Activated T-helper 1 cell treated with anti-CD3 and anti-CD28 coated beads, Interleukin-12 subunit alpha, Interleukin-12 subunit beta, Interleukin-2, Interleukin-4 antibody, amounts not matched to agents 30 ng/mL and 10 ng/mL and 1 ng/mL, durations not matched to agents 14 hours and 24 hours and 36 hours (primary cell): ENCODE measurements around the gene SEC14L6. TPM values are rescaled to one million over a fixed set of nuclear protein-coding genes. Genes with fewer than 3 reads are reported as not detected.

ENCODE experiments used
- DNase-seq: peaks from one replicate; pipeline ENCODE4 v3.0.0; 2021; ENCODE audit warnings: low spot score
- H3K27ac Mint-ChIP-seq: one replicate; pipeline ENCODE4 v1.8.0; 2021; ENCODE audit warnings: mild to moderate bottlenecking, mixed read lengths
- H3K27me3 Mint-ChIP-seq: one replicate; pipeline ENCODE4 v1.8.0; 2022; ENCODE audit warnings: mild to moderate bottlenecking, moderate library complexity, mixed read lengths; ENCODE audit not compliant: insufficient read depth
- H3K36me3 Mint-ChIP-seq: one replicate; pipeline ENCODE4 v1.8.0; 2021; ENCODE audit warnings: low read depth, mixed read lengths
- H3K4me1 Mint-ChIP-seq: one replicate; pipeline ENCODE4 v1.8.0; 2021; ENCODE audit warnings: low read depth, mixed read lengths
- H3K4me3 Mint-ChIP-seq: one replicate; pipeline ENCODE4 v1.8.0; 2021; ENCODE audit warnings: mild to moderate bottlenecking, moderate library complexity, mixed read lengths
- H3K9me3 Mint-ChIP-seq: one replicate; pipeline ENCODE4 v1.8.0; 2021; ENCODE audit warnings: mixed read lengths
- intact Hi-C: fragments of 100-400 bp; cut with micrococcal nuclease; formaldehyde crosslinking; loops from one replicate; pipeline ENCODE4 v1.15.1; 2024
- total RNA-seq: library from RNA; stranded (reverse); gene quantifications from 2 replicates; pipeline ENCODE4 v1.2.3, GENCODE V29; 2022

Gene SEC14L6
- total RNA-seq, 1 donor from 2014 or later, result not detected

DNA sequence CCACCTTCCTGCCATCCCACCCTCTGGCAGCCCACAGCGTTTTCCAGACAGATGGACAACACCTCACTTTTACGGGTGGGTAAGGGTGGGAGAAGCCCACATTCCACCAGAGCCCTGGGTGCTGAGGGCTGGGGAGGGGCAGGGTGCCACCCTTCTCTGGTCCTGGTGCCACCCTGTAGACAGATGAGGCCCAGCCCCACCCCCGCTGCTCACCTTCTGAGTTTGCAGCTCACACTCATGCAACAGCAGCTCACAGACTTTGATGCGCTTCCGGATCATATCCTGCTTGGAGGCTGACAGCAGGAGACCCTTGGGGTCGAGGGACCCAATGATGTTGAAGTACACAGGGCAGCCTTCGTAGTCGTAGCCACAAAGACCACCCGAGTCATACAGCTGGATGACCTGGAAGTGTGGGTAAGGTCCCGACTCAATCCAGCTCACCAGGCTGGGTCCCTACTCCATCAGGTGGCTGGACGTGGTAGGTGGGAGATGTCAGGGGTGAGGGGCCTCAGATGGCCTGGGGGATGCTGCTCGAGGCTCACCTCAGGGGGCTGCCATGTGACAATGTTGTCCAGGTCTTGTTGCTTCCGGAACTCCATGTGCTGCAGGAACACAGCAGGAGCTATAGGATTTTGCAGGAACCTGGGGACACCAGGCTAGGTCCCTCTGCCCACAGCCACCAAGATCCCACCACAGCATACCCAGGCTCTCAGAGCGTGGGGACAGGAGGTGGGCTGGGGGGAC is 51.3 kb downstream of the SEC14L6 start:
- Mint-ChIP-seq H3K4me1 (no peaks in the 10 kb centered on the region), H3K27me3 (peaks cover 13% of the 10 kb centered on the region), H3K27ac (no peak overlapping the region), H3K36me3 (no peaks in the 10 kb centered on the region), H3K4me3 (no peak overlapping the region), H3K9me3 (no peaks in the 10 kb centered on the region)
- DNase-seq, result no peak
- intact Hi-C loops, result no loop called here

DNA sequence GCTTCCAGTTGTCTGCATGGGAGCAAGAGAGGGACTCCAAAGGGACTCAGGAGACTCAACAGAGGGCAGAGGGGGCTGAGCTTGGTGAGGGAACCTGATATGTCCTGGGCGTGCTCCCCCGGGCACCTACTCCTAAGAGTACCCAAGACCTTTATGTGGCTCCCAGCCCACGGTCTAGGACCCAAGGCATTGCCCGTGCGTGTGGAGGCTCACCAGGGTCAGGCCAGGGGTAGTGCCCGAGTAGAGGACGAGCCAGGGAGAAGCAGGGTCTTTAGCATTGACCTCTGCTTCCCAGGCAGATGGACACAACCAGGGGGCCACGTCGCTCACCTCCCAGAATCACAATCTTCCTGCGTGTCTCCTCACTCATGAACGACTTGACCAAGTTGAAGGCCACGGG is 54.4 kb downstream of the SEC14L6 start:
- intact Hi-C loops, result no loop called here
- Mint-ChIP-seq H3K36me3 (no peaks in the 10 kb centered on the region), H3K4me3 (no peak overlapping the region), H3K4me1 (no peaks in the 10 kb centered on the region), H3K9me3 (no peaks in the 10 kb centered on the region), H3K27ac (no peak overlapping the region), H3K27me3 (peaks cover 6% of the 10 kb centered on the region)
- no peak for DNase-seq

DNA sequence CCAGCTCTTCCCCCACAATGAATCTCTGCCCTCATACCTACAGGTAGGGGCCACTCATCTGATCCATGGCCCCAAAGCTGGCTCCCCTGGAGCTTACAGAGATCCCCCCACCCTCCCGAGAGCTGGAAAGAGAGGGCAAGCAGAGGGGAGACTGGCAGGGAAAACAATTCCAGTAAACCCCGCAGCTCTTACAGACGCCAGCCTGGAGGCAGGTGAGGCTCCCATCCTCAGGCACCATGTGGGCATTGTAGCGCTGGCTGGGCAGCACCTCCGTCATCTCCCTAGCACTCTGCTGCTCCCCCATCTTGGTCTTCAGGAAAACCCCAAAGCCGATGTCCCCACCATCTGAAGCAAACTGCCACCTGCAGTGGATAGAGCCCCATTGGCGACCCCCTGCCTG is 55.2 kb downstream of the SEC14L6 start:
- H3K4me3 Mint-ChIP-seq, result no peak overlapping the region
- no peaks in the 10 kb centered on the region for H3K36me3 Mint-ChIP-seq
- DNase-seq, result no peak
- intact Hi-C loops, result no loop called here
- H3K27me3 Mint-ChIP-seq, result peaks cover 6% of the 10 kb centered on the region
- H3K9me3 Mint-ChIP-seq, result no peaks in the 10 kb centered on the region
- H3K27ac Mint-ChIP-seq, result no peak overlapping the region
- H3K4me1 Mint-ChIP-seq, result no peaks in the 10 kb centered on the region

DNA sequence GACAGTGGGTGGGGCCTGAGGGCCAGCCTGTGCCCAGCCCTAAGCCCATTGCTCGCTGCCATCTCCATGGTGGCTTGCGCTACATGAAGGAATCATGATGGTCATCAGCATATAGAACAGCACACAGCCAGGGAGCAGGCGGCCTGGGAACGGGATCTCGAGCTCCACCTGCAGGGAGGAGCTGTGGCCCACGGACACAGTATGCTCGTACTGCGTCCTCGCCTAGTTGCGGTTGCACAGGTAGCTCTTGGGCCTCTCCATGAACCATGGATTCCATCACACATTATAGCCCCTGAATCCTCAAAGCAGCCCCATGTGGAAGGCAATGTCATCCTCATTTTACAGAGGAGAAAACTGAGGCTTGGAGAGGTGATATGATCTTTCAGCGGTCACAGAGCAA is 56.1 kb downstream of the SEC14L6 start:
- Mint-ChIP-seq H3K4me3 (no peak overlapping the region), H3K9me3 (no peaks in the 10 kb centered on the region), H3K27ac (no peak overlapping the region), H3K27me3 (peaks cover 6% of the 10 kb centered on the region), H3K36me3 (no peaks in the 10 kb centered on the region), H3K4me1 (no peaks in the 10 kb centered on the region)
- intact Hi-C loops, result no loop called here
- DNase-seq, result no peak

DNA sequence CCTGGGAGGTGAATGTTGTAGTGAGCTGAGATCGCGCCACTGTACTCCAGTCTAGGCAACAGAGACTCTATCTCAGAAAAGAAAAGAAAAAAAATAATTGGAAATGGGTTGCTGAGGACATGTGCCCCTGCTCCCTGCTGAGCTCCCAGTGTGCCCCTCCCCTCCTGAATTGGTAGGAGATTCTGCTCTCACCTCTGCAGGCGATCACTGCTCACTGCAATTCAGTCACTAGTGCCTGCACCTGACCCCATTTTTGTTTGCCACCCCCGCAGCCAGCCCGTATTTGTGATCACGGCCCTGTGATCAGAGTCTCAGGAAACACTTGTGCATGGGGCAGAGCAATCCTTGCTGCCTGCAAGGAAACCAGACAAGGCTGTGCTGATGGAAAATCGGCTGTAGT is 58.4 kb downstream of the SEC14L6 start:
- H3K27me3 Mint-ChIP-seq, result peaks cover under 1% of the 10 kb centered on the region
- H3K27ac Mint-ChIP-seq, result no peak overlapping the region
- H3K36me3 Mint-ChIP-seq, result no peaks in the 10 kb centered on the region
- no peaks in the 10 kb centered on the region for H3K4me1 Mint-ChIP-seq
- H3K4me3 Mint-ChIP-seq, result no peak overlapping the region
- H3K9me3 Mint-ChIP-seq, result no peaks in the 10 kb centered on the region
- DNase-seq, result no peak
- intact Hi-C loops, result no loop called here

DNA sequence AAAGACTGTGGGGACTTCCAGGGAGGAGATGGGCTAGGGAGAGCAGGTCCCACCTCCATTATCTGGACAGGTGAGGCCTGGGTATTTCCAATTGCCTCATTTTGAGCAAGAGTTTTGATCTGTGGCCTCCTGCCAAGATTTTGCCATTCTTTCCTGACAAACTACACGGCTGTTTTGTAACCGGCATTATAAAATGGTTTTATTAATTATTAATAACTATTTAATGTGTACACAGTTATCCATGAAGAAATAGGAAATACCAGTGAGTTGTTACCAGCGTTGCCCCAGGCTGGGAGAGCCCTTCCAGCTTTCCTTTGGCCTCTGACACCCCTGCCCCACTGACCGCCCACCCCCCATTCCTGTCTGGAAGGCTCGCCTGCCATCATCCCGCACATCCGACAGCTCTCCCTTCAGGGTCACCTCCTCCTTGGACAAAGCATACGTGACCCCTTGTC is 59.9 kb downstream of the SEC14L6 start:
- intact Hi-C loops, result no loop called here
- H3K27me3 Mint-ChIP-seq, result peaks cover 2% of the 10 kb centered on the region
- no peaks in the 10 kb centered on the region for H3K36me3 Mint-ChIP-seq
- DNase-seq, result no peak
- H3K27ac Mint-ChIP-seq, result no peak overlapping the region
- no peak overlapping the region for H3K4me3 Mint-ChIP-seq
- no peaks in the 10 kb centered on the region for H3K4me1 Mint-ChIP-seq
- H3K9me3 Mint-ChIP-seq, result no peaks in the 10 kb centered on the region

DNA sequence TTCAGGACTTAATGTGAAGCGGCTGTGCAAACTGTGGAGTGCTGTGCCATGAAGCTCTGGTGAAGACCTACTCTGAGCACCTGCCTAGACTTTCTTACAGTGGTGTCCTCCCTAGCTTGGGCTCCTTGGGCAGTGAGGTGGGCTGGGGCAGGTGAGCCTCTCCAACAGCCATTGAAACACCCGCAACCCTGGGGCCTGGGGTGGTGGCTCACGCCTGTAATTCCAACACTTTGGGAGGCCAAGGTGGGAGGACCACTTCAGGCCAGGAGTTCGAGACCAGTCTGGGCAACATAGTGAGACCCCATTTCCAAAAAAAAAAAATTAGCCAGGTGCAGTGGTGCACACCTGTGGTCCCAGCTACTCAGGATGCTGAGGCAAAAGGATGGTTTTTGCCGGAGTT is 60.4 kb downstream of the SEC14L6 start:
- H3K27ac Mint-ChIP-seq, result no peak overlapping the region
- H3K36me3 Mint-ChIP-seq, result no peaks in the 10 kb centered on the region
- intact Hi-C loops, result no loop called here
- no peaks in the 10 kb centered on the region for H3K4me1 Mint-ChIP-seq
- H3K27me3 Mint-ChIP-seq, result peaks cover 4% of the 10 kb centered on the region
- DNase-seq, result no peak
- no peaks in the 10 kb centered on the region for H3K9me3 Mint-ChIP-seq
- no peak overlapping the region for H3K4me3 Mint-ChIP-seq

DNA sequence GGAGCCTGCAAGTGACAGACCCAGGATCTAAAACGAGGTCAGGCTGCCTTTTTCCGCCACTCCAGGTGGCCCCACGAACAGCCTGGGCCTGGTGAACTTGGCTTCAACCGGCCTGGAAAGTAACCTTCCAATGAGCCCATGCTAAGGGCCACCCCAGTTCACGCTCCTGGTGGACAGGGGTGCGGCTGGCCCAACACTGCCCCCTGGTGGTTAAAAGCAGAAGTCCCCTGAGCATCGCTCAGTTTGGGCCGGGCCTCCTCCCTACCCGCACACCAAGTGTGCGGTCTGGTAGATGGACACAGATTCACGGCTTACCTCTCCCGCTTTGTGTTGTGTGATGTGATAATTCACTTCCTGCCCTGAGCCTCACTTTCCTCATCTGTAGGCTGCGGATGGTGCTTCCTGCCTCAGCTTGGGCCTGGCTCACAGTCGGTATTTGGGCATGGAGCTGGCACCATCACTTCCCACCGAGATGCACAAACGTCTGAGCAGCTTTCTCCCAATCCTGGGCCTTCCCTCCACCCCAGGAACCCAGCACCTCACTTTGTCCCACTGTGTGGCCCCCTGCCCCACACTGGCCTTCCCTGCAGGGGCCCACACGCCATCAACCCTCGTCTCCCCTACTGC is 61.1 kb downstream of the SEC14L6 start:
- Mint-ChIP-seq H3K4me1 (no peaks in the 10 kb centered on the region), H3K4me3 (no peak overlapping the region), H3K27me3 (peaks cover 4% of the 10 kb centered on the region), H3K36me3 (no peaks in the 10 kb centered on the region), H3K27ac (no peak overlapping the region), H3K9me3 (no peaks in the 10 kb centered on the region)
- DNase-seq, result peak; percentile 70
- intact Hi-C loops, result loop anchor here (1.0 to 2.0 kb wide), 7 partner anchors 31 to 196 kb away; partner anchors contain the start of genes CASTOR1, RNF215 and SF3A1

DNA sequence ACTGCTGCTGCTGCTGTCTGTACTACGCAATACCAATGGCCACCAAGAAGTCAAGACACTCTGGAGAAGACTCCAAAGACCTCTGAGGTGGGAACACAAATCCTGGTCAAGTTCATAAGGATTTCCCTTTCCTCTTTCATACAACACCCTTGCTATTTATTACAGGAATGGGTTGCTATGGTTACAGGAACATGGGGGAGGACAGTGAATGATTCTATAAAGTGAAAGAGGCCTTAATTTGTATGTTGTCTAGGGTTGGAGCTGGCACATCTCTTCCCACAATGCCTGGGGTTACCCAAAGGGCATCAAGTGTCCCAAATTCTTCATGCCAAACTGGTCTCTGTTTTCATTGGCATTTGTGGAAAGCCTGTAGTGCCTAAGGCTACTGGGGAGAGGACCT is 63.4 kb downstream of the SEC14L6 start:
- Mint-ChIP-seq H3K27ac (no peak overlapping the region), H3K4me1 (no peaks in the 10 kb centered on the region), H3K36me3 (no peaks in the 10 kb centered on the region), H3K27me3 (peaks cover 4% of the 10 kb centered on the region), H3K4me3 (no peak overlapping the region), H3K9me3 (no peaks in the 10 kb centered on the region)
- intact Hi-C loops, result no loop called here
- DNase-seq, result no peak

DNA sequence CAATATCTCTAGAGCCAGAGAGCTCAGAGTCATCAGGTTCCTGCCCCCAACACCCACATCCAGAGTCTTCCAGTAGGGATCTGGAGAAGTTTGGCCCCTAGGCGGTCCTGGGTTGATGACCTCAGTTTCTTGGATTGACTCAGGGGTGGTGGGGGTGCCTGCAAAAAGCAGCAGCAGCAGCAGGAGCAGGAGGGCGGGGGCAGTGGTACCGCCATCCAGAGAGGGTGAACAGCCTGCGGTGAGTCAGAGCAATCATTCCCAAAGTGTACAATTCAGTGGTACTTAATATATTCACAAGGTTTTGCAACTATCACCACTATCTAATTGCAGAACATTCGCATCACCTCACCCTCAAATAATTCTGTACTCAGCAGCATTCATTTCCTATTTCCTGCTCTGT is 64.8 kb downstream of the SEC14L6 start:
- intact Hi-C loops, result no loop called here

DNA sequence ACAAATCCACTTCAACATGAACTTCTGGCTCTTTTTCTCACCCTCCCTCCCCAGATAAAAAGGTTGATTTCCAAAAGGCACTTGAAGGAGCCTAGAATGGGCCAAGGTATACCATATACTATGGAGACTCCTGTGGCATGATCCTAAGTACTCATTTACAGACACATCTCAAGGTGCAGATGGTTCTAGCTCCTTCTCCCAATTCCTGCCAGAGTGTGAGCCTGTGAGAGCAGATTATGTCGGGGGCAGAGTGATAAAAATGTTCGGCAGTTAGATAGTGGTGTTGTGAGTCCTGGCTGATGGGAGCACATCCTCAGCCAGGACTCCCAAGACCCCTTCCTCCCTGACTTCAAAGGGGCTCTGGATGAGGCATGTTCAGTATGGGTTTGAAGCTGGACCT is 66.6 kb downstream of the SEC14L6 start:
- Mint-ChIP-seq H3K4me1 (no peaks in the 10 kb centered on the region), H3K27me3 (peaks cover 4% of the 10 kb centered on the region), H3K9me3 (no peaks in the 10 kb centered on the region), H3K36me3 (no peaks in the 10 kb centered on the region), H3K27ac (no peak overlapping the region), H3K4me3 (no peak overlapping the region)
- DNase-seq, result no peak
- intact Hi-C loops, result no loop called here

More for the DNA sequence above, 64.8 kb downstream of the SEC14L6 start:
- no peak for DNase-seq
- Mint-ChIP-seq H3K27me3 (peaks cover 4% of the 10 kb centered on the region), H3K9me3 (no peaks in the 10 kb centered on the region), H3K4me1 (no peaks in the 10 kb centered on the region), H3K27ac (no peak overlapping the region), H3K4me3 (no peak overlapping the region), H3K36me3 (no peaks in the 10 kb centered on the region)

DNA sequence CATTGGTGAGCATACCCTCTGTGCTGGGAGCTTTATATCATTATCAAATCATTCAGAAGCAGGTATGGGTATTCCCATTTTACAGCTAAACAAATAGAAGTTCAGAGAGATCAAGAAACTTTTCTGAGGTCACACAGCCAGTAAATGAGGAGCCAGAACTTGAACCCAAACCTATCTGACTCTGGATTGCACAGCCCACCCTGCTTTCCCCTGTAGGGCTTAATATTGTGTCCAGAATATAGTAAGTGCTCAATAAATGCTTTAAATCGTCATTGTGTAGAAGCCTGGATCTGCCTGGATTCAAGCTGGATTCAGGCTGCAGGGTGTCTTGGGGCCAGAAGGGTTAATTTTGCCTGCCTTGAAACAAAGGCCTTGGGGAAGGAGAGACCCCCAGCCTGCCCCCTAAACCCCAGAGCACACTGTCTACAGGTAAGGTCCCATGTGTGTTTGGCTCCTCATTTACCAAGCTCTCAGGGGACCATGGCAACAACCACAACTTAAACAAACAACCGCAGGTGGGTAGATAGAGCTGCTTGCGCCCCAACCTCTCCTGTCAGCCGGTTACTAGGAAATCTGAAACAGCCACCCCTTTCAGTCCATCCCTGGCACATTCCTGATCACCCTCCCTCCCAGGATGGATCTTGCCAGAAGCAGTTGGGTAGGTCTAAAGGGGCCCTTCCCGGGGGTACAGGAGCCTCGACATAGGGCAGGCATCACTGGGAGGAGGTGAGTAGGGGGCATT is 71.7 kb downstream of the SEC14L6 start:
- Mint-ChIP-seq H3K36me3 (no peaks in the 10 kb centered on the region), H3K27ac (no peak overlapping the region), H3K4me1 (peaks cover 7% of the 10 kb centered on the region), H3K9me3 (no peaks in the 10 kb centered on the region), H3K4me3 (no peak overlapping the region), H3K27me3 (peaks cover 3% of the 10 kb centered on the region)
- no peak for DNase-seq
- intact Hi-C loops, result no loop called here

DNA sequence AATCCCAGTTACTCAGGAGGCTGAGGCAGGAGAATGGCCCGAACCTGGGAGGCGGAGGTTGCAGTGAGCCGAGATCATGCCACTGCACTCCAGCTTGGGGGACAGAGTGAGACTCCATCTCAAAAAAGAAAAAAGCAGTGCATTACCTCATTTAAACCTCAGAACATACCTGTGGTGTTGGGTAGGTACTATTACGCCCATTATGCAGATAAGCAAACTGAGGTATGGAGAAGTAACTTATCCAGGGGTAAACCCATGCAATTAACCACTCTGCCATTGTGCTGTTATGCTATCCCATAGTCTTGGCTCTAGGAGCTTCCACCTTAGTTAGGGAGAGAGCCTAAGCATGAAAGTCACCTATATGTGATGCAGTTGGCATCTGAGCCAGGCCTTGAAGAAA is 72.4 kb downstream of the SEC14L6 start:
- Mint-ChIP-seq H3K27ac (no peak overlapping the region), H3K4me1 (peaks cover 7% of the 10 kb centered on the region), H3K9me3 (no peaks in the 10 kb centered on the region), H3K36me3 (no peaks in the 10 kb centered on the region), H3K27me3 (peaks cover 3% of the 10 kb centered on the region), H3K4me3 (no peak overlapping the region)
- DNase-seq, result no peak
- intact Hi-C loops, result no loop called here
